ENCODE measurements around the gene CNTNAP2. TPM values are rescaled to one million over a fixed set of nuclear protein-coding genes. Genes with fewer than 3 reads are reported as not detected.

The CNTNAP2 gene
- total and polyA plus RNA-seq, 4 experiments from 2014 or later: 0.19 to 0.50 (median 0.20) TPM; not detected in 1

DNA sequence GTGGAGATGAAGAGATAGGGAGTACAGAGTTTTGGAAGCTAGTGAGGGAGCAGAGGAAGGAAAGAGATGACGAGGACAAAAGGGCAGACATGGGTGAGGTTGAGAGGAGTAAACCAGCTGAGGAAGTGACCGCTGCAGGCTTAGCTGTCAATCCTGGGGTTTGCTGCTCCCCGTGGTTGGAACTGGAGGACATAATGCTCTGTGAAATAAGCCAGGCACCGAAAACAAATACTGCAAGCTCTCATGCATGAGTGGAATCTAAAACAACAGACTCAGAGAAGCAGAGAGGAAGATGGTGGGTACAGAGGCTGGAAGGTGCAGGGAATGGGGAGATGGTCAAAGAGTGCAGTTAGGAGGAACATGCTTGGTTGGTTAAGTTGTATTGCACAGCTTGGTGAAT lies 1991.8 kb downstream of the CNTNAP2 start:
- Histone ChIP-seq H3K27ac (ENCODE audit: low read depth, low read length) (no peak overlapping the region), H3K36me3 (ENCODE audit: insufficient read depth, low read length) (no peaks in the 10 kb centered on the region), H3K4me1 (ENCODE audit: insufficient read depth, low read length) (no peaks in the 10 kb centered on the region), H3K27me3 (ENCODE audit: insufficient read depth, low read length) (no peaks in the 10 kb centered on the region), H3K9me3 (ENCODE audit: control insufficient read depth in 1 of 2, low read length in 2 of 2) (no peaks in the 10 kb centered on the region), H3K4me3 (ENCODE audit: low read length in 2 of 2) (no peak overlapping the region)
- no peaks in the 10 kb centered on the region for H3K36me3 Mint-ChIP-seq
- ChIA-PET POLR2A (ENCODE audit: partially characterized antibody) (no interaction called here), CTCF (ENCODE audit: partially characterized antibody) (no interaction called here)
- no peak for DNase-seq
- H3K4me3 Mint-ChIP-seq: no peak overlapping the region
- intact Hi-C loops (cut with micrococcal nuclease): no loop called here
- peaks cover 0 to 2% (median 0%) of the 10 kb centered on the region in 8 donors for H3K9me3 Mint-ChIP-seq
- H3K27me3 Mint-ChIP-seq: peaks cover 0 to 3% of the 10 kb centered on the region in 2 donors
- H3K4me1 Mint-ChIP-seq: no peaks in the 10 kb centered on the region
- H3K27ac Mint-ChIP-seq: no peak overlapping the region

- Histone ChIP-seq H3K27ac (ENCODE audit: low read depth, low read length) (no peak overlapping the region), H3K27me3 (ENCODE audit: insufficient read depth, low read length) (no peaks in the 10 kb centered on the region), H3K9me3 (ENCODE audit: control insufficient read depth in 1 of 2, low read length in 2 of 2) (no peaks in the 10 kb centered on the region), H3K36me3 (ENCODE audit: insufficient read depth, low read length) (no peaks in the 10 kb centered on the region), H3K4me3 (ENCODE audit: low read length in 2 of 2) (no peak overlapping the region), H3K4me1 (ENCODE audit: insufficient read depth, low read length) (no peaks in the 10 kb centered on the region)
- H3K36me3 Mint-ChIP-seq: no peaks in the 10 kb centered on the region
- H3K27ac Mint-ChIP-seq: no peak overlapping the region
- intact Hi-C loops (cut with micrococcal nuclease): no loop called here
- no peak overlapping the region for H3K4me3 Mint-ChIP-seq
- peaks cover 0 to 2% (median 0%) of the 10 kb centered on the region in 8 donors for H3K9me3 Mint-ChIP-seq
- peaks cover 0 to 2% of the 10 kb centered on the region in 2 donors for H3K27me3 Mint-ChIP-seq
- H3K4me1 Mint-ChIP-seq: no peaks in the 10 kb centered on the region
- DNase-seq: no peak
- CTCF ChIA-PET (ENCODE audit: partially characterized antibody): no interaction called here
- POLR2A ChIA-PET (ENCODE audit: partially characterized antibody): no interaction called here
Measured at GRCh38 chr7:148110097-148110868, 1993.7 kb downstream of the CNTNAP2 start.

DNA sequence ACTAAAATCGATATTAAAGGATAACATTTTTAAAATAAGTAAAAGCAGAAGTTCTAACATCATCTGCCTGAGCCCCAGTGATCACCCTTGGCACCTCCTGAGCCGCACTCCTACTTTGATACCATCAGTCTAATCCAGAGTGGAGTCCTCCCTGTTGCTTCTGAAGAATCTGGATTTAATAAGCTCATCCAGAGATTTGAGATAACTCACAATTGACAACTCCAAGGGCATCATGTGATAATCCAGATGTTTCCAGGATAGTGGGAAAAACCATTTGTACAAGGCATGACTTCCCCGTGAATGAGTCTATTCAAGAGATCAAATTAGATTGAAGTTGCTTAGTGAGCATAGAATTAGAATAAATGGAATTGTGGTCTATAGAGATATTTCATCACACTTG lies 1998.2 kb downstream of the CNTNAP2 start:
- Mint-ChIP-seq H3K36me3 (no peaks in the 10 kb centered on the region), H3K9me3 (no peaks in the 10 kb centered on the region), H3K4me3 (no peak overlapping the region), H3K27ac (no peak overlapping the region), H3K4me1 (peaks cover 0 to 4% (median 0%) of the 10 kb centered on the region in 4 donors), H3K27me3 (peaks cover 2 to 5% of the 10 kb centered on the region in 2 donors)
- intact Hi-C loops (cut with micrococcal nuclease): no loop called here
- Histone ChIP-seq H3K9me3 (ENCODE audit: control insufficient read depth in 1 of 2, low read length in 2 of 2) (no peaks in the 10 kb centered on the region), H3K36me3 (ENCODE audit: insufficient read depth, low read length) (no peaks in the 10 kb centered on the region), H3K27me3 (ENCODE audit: insufficient read depth, low read length) (no peaks in the 10 kb centered on the region), H3K4me3 (ENCODE audit: low read length in 2 of 2) (no peak overlapping the region), H3K27ac (ENCODE audit: low read depth, low read length) (no peak overlapping the region), H3K4me1 (ENCODE audit: insufficient read depth, low read length) (no peaks in the 10 kb centered on the region)
- ChIA-PET POLR2A (ENCODE audit: partially characterized antibody) (no interaction called here), CTCF (ENCODE audit: partially characterized antibody) (no interaction called here)
- DNase-seq: no peak

DNA sequence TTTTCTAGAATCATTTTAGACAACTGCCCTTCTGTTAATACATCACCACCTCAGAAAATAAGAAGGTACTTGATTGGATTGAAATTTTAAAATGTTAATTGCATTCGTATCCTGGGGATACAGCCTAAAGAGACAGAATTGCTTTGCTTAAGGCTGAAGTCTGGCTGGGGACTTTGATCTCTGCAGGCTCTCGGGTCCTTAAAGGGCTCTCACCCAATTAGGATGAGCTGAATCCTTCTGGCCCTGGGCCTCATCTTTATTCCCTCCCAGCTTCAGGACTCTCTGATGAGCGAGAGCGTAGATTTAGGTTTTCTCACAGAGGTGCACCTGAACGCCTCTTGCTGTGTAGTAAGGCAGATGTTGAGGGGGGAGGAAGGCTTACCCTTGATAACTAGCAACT lies 1998.7 kb downstream of the CNTNAP2 start:
- Mint-ChIP-seq H3K27ac (no peak overlapping the region), H3K9me3 (no peaks in the 10 kb centered on the region), H3K4me3 (no peak overlapping the region), H3K4me1 (peaks cover 0 to 4% (median 0%) of the 10 kb centered on the region in 4 donors), H3K36me3 (no peaks in the 10 kb centered on the region), H3K27me3 (peaks cover 2 to 5% of the 10 kb centered on the region in 2 donors)
- no peaks in the 10 kb centered on the region for H3K36me3 ChIP-seq (ENCODE audit: insufficient read depth, low read length)
- no peak overlapping the region for H3K4me3 ChIP-seq (ENCODE audit: low read length in 2 of 2)
- no peak for DNase-seq
- no peaks in the 10 kb centered on the region for H3K27me3 ChIP-seq (ENCODE audit: insufficient read depth, low read length)
- H3K4me1 ChIP-seq (ENCODE audit: insufficient read depth, low read length): no peaks in the 10 kb centered on the region
- intact Hi-C loops (cut with micrococcal nuclease): no loop called here
- no peaks in the 10 kb centered on the region for H3K9me3 ChIP-seq (ENCODE audit: control insufficient read depth in 1 of 2, low read length in 2 of 2)
- no peak overlapping the region for H3K27ac ChIP-seq (ENCODE audit: low read depth, low read length)
- CTCF ChIA-PET (ENCODE audit: partially characterized antibody): interaction anchor here (0.6 to 1.0 kb wide), 2 partner anchors 18 to 273 kb away, joined by 3 read pairs; no protein-coding TSS in a partner anchor
- POLR2A ChIA-PET (ENCODE audit: partially characterized antibody): no interaction called here

- H3K27me3 Mint-ChIP-seq: peaks cover 2 to 5% of the 10 kb centered on the region in 2 donors
- Histone ChIP-seq H3K27me3 (ENCODE audit: insufficient read depth, low read length) (no peaks in the 10 kb centered on the region), H3K4me1 (ENCODE audit: insufficient read depth, low read length) (no peaks in the 10 kb centered on the region), H3K27ac (ENCODE audit: low read depth, low read length) (no peak overlapping the region), H3K9me3 (ENCODE audit: control insufficient read depth in 1 of 2, low read length in 2 of 2) (no peaks in the 10 kb centered on the region), H3K36me3 (ENCODE audit: insufficient read depth, low read length) (no peaks in the 10 kb centered on the region), H3K4me3 (ENCODE audit: low read length in 2 of 2) (no peak overlapping the region)
- peaks cover 0 to 4% (median 0%) of the 10 kb centered on the region in 4 donors for H3K4me1 Mint-ChIP-seq
- H3K27ac Mint-ChIP-seq: no peak overlapping the region
- DNase-seq: no peak
- H3K36me3 Mint-ChIP-seq: no peaks in the 10 kb centered on the region
- intact Hi-C loops (cut with micrococcal nuclease): no loop called here
- ChIA-PET POLR2A (ENCODE audit: partially characterized antibody) (no interaction called here), CTCF (ENCODE audit: partially characterized antibody) (interaction anchor here (0.6 to 1.0 kb wide), 2 partner anchors 17 to 274 kb away, joined by 3 read pairs; no protein-coding TSS in a partner anchor)
- H3K9me3 Mint-ChIP-seq: no peaks in the 10 kb centered on the region
- H3K4me3 Mint-ChIP-seq: no peak overlapping the region
Measured at GRCh38 chr7:148116195-148116594, 1999.6 kb downstream of the CNTNAP2 start.

- no peak overlapping the region for H3K4me3 Mint-ChIP-seq
- ChIA-PET CTCF (ENCODE audit: partially characterized antibody) (no interaction called here), POLR2A (ENCODE audit: partially characterized antibody) (no interaction called here)
Measured at GRCh38 chr7:148116829-148117403, 2000.3 kb downstream of the CNTNAP2 start.

DNA sequence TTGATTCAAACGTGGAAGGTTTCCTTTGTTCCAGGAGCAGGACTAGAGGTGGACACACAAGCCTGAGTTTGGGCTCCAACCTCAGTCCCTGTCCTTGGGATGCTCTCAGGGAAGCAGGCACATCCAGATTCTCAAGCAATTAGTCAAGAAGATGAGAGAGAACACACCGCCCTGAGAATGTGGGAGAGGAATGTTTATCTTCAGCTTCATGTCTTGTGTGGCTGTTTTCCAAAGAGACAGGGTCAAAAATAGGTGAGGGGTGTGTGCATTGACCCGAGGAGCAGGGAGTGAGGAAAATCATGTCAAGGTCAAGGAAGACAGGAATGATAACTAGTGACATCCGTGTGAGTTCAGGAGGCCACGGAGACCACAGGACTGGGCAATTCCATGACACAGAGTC lies 2001.8 kb downstream of the CNTNAP2 start:
- Histone ChIP-seq H3K4me1 (ENCODE audit: insufficient read depth, low read length) (no peaks in the 10 kb centered on the region), H3K4me3 (ENCODE audit: low read length in 2 of 2) (no peak overlapping the region), H3K27me3 (ENCODE audit: insufficient read depth, low read length) (no peaks in the 10 kb centered on the region), H3K36me3 (ENCODE audit: insufficient read depth, low read length) (no peaks in the 10 kb centered on the region), H3K27ac (ENCODE audit: low read depth, low read length) (no peak overlapping the region), H3K9me3 (ENCODE audit: control insufficient read depth in 1 of 2, low read length in 2 of 2) (no peaks in the 10 kb centered on the region)
- Mint-ChIP-seq H3K4me3 (no peak overlapping the region), H3K9me3 (peaks cover 0 to 4% (median 0%) of the 10 kb centered on the region in 8 donors), H3K27ac (no peak overlapping the region), H3K4me1 (peaks cover 0 to 4% (median 0%) of the 10 kb centered on the region in 4 donors), H3K27me3 (peaks cover 2 to 5% of the 10 kb centered on the region in 2 donors), H3K36me3 (no peaks in the 10 kb centered on the region)
- no peak for DNase-seq
- ChIA-PET CTCF (ENCODE audit: partially characterized antibody) (no interaction called here), POLR2A (ENCODE audit: partially characterized antibody) (no interaction called here)
- intact Hi-C loops (cut with micrococcal nuclease): no loop called here

More at GRCh38 chr7:148116829-148117403, 2000.3 kb downstream of the CNTNAP2 start:
- intact Hi-C loops (cut with micrococcal nuclease): no loop called here
- Mint-ChIP-seq H3K4me1 (peaks cover 0 to 4% (median 0%) of the 10 kb centered on the region in 4 donors), H3K27me3 (peaks cover 2 to 5% of the 10 kb centered on the region in 2 donors), H3K27ac (no peak overlapping the region), H3K36me3 (no peaks in the 10 kb centered on the region), H3K9me3 (peaks cover 0 to 4% (median 0%) of the 10 kb centered on the region in 8 donors)
- Histone ChIP-seq H3K4me3 (ENCODE audit: low read length in 2 of 2) (no peak overlapping the region), H3K27ac (ENCODE audit: low read depth, low read length) (no peak overlapping the region), H3K4me1 (ENCODE audit: insufficient read depth, low read length) (no peaks in the 10 kb centered on the region), H3K36me3 (ENCODE audit: insufficient read depth, low read length) (no peaks in the 10 kb centered on the region), H3K27me3 (ENCODE audit: insufficient read depth, low read length) (no peaks in the 10 kb centered on the region), H3K9me3 (ENCODE audit: control insufficient read depth in 1 of 2, low read length in 2 of 2) (no peaks in the 10 kb centered on the region)
- DNase-seq: no peak
